ENCODE measurements around the gene KRTAP12-1.

- TF ChIP-seq POLR2AphosphoS5 (IDR thresholded peaks at IDR 0.05; ENCODE audit: low read depth), result no peak
- TF ChIP-seq REST (IDR thresholded peaks at IDR 0.05; ENCODE audit: insufficient replicate concordance, low read depth), result no peak
- no peak for TF ChIP-seq CTCF (IDR thresholded peaks at IDR 0.05; ENCODE audit: insufficient read depth, low read length)
- TF ChIP-seq GABPA (IDR thresholded peaks at IDR 0.05; ENCODE audit: low read depth), result no peak
These were observed 45.4 kb upstream of the KRTAP12-1 start for GRCh38 chr21:44727321-44727720.

Measured in HL-60 (cell line).